Measurements from ENCODE around the gene SVOPL. TPM values are rescaled to one million over a fixed set of nuclear protein-coding genes. Genes with fewer than 3 reads are reported as not detected.

The SVOPL gene
- total and polyA plus RNA-seq, 4 donors = 0.33 TPM; not detected in 3

DNA sequence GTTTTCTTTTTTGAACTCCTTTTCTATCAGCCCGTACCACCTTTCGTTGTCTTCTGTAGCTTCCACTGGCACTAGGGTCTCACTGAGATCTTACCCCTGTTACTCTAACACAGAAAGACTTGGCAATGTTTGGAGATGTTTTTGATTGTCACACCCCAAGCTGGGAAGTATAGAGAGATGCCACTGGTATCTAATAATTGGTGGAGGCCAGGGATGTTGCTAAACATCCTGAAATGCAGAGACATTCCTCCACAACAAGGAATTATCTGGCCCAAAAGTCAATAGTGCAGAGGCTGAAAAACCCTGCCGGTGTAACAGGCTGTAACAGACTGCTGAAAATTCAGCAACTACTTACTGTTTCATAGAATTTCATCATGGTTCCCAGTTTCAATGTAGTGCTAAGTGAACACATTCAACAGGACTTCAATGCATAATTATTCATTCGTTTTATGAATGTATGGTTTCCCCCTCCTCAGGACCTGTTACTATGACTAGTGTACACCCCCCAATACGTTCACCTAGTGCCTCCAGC, 125.2 kb downstream of the SVOPL start:
- Histone ChIP-seq H3K4me1 (ENCODE audit: control insufficient read depth in 4 of 4, insufficient read depth in 4 of 4, low read length in 3 of 4) (no peaks in the 10 kb centered on the region), H3K9ac (ENCODE audit: low read depth in 1 of 2, low read length in 2 of 2) (no peak overlapping the region), H3K36me3 (ENCODE audit: control insufficient read depth in 4 of 4, insufficient read depth in 3 of 4, low read depth in 1 of 4, low read length in 3 of 4) (peaks cover 6 to 62% (median 48%) of the 10 kb centered on the region in 4 donors), H3K27me3 (ENCODE audit: control insufficient read depth in 4 of 4, insufficient read depth in 4 of 4, low read length in 3 of 4) (no peaks in the 10 kb centered on the region), H3K27ac (ENCODE audit: low read depth in 1 of 2, low read length in 2 of 2) (no peak overlapping the region), H3K4me3 (ENCODE audit: low read depth in 1 of 3, low read length in 3 of 3) (no peak overlapping the region), H3K9me3 (ENCODE audit: control insufficient read depth in 4 of 4, low read length in 3 of 4) (no peaks in the 10 kb centered on the region)
- DNase-seq (ENCODE audit: low spot score) = no peak
- TF ChIP-seq, protein P1, sequence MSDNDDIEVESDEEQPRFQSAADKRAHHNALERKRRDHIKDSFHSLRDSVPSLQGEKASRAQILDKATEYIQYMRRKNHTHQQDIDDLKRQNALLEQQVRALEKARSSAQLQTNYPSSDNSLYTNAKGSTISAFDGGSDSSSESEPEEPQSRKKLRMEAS (IDR thresholded peaks at IDR 0.05) = no peak
- TF ChIP-seq, protein P2, sequence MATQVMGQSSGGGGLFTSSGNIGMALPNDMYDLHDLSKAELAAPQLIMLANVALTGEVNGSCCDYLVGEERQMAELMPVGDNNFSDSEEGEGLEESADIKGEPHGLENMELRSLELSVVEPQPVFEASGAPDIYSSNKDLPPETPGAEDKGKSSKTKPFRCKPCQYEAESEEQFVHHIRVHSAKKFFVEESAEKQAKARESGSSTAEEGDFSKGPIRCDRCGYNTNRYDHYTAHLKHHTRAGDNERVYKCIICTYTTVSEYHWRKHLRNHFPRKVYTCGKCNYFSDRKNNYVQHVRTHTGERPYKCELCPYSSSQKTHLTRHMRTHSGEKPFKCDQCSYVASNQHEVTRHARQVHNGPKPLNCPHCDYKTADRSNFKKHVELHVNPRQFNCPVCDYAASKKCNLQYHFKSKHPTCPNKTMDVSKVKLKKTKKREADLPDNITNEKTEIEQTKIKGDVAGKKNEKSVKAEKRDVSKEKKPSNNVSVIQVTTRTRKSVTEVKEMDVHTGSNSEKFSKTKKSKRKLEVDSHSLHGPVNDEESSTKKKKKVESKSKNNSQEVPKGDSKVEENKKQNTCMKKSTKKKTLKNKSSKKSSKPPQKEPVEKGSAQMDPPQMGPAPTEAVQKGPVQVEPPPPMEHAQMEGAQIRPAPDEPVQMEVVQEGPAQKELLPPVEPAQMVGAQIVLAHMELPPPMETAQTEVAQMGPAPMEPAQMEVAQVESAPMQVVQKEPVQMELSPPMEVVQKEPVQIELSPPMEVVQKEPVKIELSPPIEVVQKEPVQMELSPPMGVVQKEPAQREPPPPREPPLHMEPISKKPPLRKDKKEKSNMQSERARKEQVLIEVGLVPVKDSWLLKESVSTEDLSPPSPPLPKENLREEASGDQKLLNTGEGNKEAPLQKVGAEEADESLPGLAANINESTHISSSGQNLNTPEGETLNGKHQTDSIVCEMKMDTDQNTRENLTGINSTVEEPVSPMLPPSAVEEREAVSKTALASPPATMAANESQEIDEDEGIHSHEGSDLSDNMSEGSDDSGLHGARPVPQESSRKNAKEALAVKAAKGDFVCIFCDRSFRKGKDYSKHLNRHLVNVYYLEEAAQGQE (IDR thresholded peaks at IDR 0.05) = no peak
- TF ChIP-seq, protein P3, sequence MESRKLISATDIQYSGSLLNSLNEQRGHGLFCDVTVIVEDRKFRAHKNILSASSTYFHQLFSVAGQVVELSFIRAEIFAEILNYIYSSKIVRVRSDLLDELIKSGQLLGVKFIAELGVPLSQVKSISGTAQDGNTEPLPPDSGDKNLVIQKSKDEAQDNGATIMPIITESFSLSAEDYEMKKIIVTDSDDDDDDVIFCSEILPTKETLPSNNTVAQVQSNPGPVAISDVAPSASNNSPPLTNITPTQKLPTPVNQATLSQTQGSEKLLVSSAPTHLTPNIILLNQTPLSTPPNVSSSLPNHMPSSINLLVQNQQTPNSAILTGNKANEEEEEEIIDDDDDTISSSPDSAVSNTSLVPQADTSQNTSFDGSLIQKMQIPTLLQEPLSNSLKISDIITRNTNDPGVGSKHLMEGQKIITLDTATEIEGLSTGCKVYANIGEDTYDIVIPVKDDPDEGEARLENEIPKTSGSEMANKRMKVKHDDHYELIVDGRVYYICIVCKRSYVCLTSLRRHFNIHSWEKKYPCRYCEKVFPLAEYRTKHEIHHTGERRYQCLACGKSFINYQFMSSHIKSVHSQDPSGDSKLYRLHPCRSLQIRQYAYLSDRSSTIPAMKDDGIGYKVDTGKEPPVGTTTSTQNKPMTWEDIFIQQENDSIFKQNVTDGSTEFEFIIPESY (IDR thresholded peaks at IDR 0.05) = no peak
- TF ChIP-seq RXRA (IDR thresholded peaks at IDR 0.05) = no peak
- TF ChIP-seq FOXA1 (IDR thresholded peaks at IDR 0.05) = no peak
- no peak for TF ChIP-seq JUND (IDR thresholded peaks at IDR 0.05)
- no peak for TF ChIP-seq HNF4G (IDR thresholded peaks at IDR 0.05)
- no peak for TF ChIP-seq FOXA2 (IDR thresholded peaks at IDR 0.05)
- no peak for TF ChIP-seq YY1 (IDR thresholded peaks at IDR 0.05)
- TF ChIP-seq EGR1 (IDR thresholded peaks at IDR 0.05; ENCODE audit: low read depth in 2 of 2) = no peak
- 90% methylated on average over 5 of the region's 5 CpGs for WGBS

DNA sequence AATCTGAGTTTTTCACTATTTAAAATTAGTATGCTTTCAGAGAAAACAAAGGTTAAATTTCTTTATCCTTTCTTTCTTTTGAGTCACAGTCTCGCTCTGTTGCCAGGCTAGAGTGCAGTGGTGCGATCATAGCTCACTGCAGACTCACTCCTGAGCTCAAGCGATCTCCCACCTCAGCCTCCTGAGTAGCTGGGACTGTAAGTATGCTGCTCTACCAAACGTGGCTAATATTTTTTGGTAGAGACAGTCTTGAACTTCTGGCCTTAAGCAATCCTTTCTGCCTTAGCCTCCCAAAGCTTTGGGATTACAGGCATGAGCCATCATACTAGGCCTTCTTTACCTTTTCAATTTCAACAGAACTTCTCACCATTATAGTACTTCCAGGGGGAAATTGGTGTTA, 127.4 kb downstream of the SVOPL start:
- no peak overlapping the region for H3K4me3 ChIP-seq (ENCODE audit: low read depth in 1 of 3, low read length in 3 of 3)
- H3K27ac ChIP-seq (ENCODE audit: low read depth in 1 of 2, low read length in 2 of 2) = no peak overlapping the region
- no peaks in the 10 kb centered on the region for H3K27me3 ChIP-seq (ENCODE audit: control insufficient read depth in 4 of 4, insufficient read depth in 4 of 4, low read length in 3 of 4)
- no peak for DNase-seq (ENCODE audit: low spot score)
- H3K36me3 ChIP-seq (ENCODE audit: control insufficient read depth in 4 of 4, insufficient read depth in 3 of 4, low read depth in 1 of 4, low read length in 3 of 4) = peaks cover 3 to 56% (median 42%) of the 10 kb centered on the region in 4 donors
- no peaks in the 10 kb centered on the region for H3K4me1 ChIP-seq (ENCODE audit: control insufficient read depth in 4 of 4, insufficient read depth in 4 of 4, low read length in 3 of 4)
- 91% methylated on average over 4 of the region's 4 CpGs for WGBS
- H3K9ac ChIP-seq (ENCODE audit: low read depth in 1 of 2, low read length in 2 of 2) = no peak overlapping the region
- H3K9me3 ChIP-seq (ENCODE audit: control insufficient read depth in 4 of 4, low read length in 3 of 4) = no peaks in the 10 kb centered on the region
- TF ChIP-seq, protein P2 (IDR thresholded peaks at IDR 0.05) = no peak
- no peak for TF ChIP-seq YY1 (IDR thresholded peaks at IDR 0.05)
- TF ChIP-seq RXRA (IDR thresholded peaks at IDR 0.05) = no peak
- no peak for TF ChIP-seq HNF4A (conservative IDR thresholded peaks at IDR 0.05)
- TF ChIP-seq, protein P1 (IDR thresholded peaks at IDR 0.05) = no peak
- no peak for TF ChIP-seq SP1 (IDR thresholded peaks at IDR 0.05)
- no peak for TF ChIP-seq JUND (IDR thresholded peaks at IDR 0.05)
- TF ChIP-seq EGR1 (IDR thresholded peaks at IDR 0.05; ENCODE audit: low read depth in 2 of 2) = no peak
- TF ChIP-seq RAD21 (IDR thresholded peaks at IDR 0.05) = no peak
- TF ChIP-seq NR2F2 (IDR thresholded peaks at IDR 0.05) = no peak
- no peak for TF ChIP-seq FOXA1 (IDR thresholded peaks at IDR 0.05)
- no peak for TF ChIP-seq GABPA (IDR thresholded peaks at IDR 0.05 in 1 of 2, conservative IDR thresholded peaks at IDR 0.05 in 1 of 2)
- TF ChIP-seq, protein P3 (IDR thresholded peaks at IDR 0.05) = no peak
- TF ChIP-seq, protein P4, sequence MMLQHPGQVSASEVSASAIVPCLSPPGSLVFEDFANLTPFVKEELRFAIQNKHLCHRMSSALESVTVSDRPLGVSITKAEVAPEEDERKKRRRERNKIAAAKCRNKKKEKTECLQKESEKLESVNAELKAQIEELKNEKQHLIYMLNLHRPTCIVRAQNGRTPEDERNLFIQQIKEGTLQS (IDR thresholded peaks at IDR 0.05) = no peak
- TF ChIP-seq, protein P5, sequence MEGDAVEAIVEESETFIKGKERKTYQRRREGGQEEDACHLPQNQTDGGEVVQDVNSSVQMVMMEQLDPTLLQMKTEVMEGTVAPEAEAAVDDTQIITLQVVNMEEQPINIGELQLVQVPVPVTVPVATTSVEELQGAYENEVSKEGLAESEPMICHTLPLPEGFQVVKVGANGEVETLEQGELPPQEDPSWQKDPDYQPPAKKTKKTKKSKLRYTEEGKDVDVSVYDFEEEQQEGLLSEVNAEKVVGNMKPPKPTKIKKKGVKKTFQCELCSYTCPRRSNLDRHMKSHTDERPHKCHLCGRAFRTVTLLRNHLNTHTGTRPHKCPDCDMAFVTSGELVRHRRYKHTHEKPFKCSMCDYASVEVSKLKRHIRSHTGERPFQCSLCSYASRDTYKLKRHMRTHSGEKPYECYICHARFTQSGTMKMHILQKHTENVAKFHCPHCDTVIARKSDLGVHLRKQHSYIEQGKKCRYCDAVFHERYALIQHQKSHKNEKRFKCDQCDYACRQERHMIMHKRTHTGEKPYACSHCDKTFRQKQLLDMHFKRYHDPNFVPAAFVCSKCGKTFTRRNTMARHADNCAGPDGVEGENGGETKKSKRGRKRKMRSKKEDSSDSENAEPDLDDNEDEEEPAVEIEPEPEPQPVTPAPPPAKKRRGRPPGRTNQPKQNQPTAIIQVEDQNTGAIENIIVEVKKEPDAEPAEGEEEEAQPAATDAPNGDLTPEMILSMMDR (IDR thresholded peaks at IDR 0.05; ENCODE audit: low read depth, low read length, missing input control) = no peak
- no peak for TF ChIP-seq HNF4G (IDR thresholded peaks at IDR 0.05)

All from liver (tissue), 9 donors.